ENCODE results near the gene MSH3. TPM values are rescaled to one million over a fixed set of nuclear protein-coding genes. Genes with fewer than 3 reads are reported as not detected.
A peak's percentile ranks its signal among the peaks of the same experiment; 100 is the strongest.

The MSH3 gene
- total and polyA plus RNA-seq, 8 donors = 2.1 to 11.5 (median 8.8) TPM

GRCh38 chr5:80755626-80756025, 101.2 kb downstream of the MSH3 start:
- H3K4me1 ChIP-seq = no peaks in the 10 kb centered on the region
- no peaks in the 10 kb centered on the region for H3K9me3 ChIP-seq
- no peak for DNase-seq
- no peak for TF ChIP-seq CTCF (IDR thresholded peaks at IDR 0.05)
- no peak for FAIRE-seq
- H3K36me3 ChIP-seq = no peaks in the 10 kb centered on the region
- H3K27me3 ChIP-seq = no peaks in the 10 kb centered on the region
- H3K27ac ChIP-seq = no peak overlapping the region
- peak in 1 of 4 donors; percentile 30 for ATAC-seq
- no peak overlapping the region for H3K4me3 ChIP-seq
- intact Hi-C loops (cut with DNase I) = no loop called here
- 83 to 95% methylated on average over 3 of the region's 3 CpGs for WGBS, 2 donors

GRCh38 chr5:80756292-80756691, 101.8 kb downstream of the MSH3 start:
- DNase-seq (no peak), FAIRE-seq (no peak), ATAC-seq (no peak)
- no peak for TF ChIP-seq CTCF (IDR thresholded peaks at IDR 0.05)
- Histone ChIP-seq H3K4me3 (no peak overlapping the region), H3K36me3 (no peaks in the 10 kb centered on the region), H3K9me3 (no peaks in the 10 kb centered on the region), H3K27me3 (no peaks in the 10 kb centered on the region), H3K27ac (no peak overlapping the region), H3K4me1 (no peaks in the 10 kb centered on the region)
- WGBS, 2 donors = 88 to 89% methylated on average over 1 of the region's 1 CpG
- intact Hi-C loops (cut with DNase I) = no loop called here

GRCh38 chr5:80757290-80757689, 102.8 kb downstream of the MSH3 start:
- no peak for TF ChIP-seq CTCF (IDR thresholded peaks at IDR 0.05)
- DNase-seq = no peak
- H3K4me1 ChIP-seq = no peaks in the 10 kb centered on the region
- ATAC-seq = no peak
- WGBS, 2 donors = 83 to 96% methylated on average over 1 of the region's 1 CpG
- no peaks in the 10 kb centered on the region for H3K9me3 ChIP-seq
- FAIRE-seq = no peak
- H3K36me3 ChIP-seq = peaks cover 0 to 4% (median 0%) of the 10 kb centered on the region in 3 donors
- no peak overlapping the region for H3K27ac ChIP-seq
- H3K4me3 ChIP-seq = no peak overlapping the region
- H3K27me3 ChIP-seq = no peaks in the 10 kb centered on the region
- intact Hi-C loops (cut with DNase I) = no loop called here

GRCh38 chr5:80759866-80760577, 105.6 kb downstream of the MSH3 start:
- ATAC-seq = no peak
- no peak for TF ChIP-seq CTCF (IDR thresholded peaks at IDR 0.05)
- H3K9me3 ChIP-seq = no peaks in the 10 kb centered on the region
- intact Hi-C loops (cut with DNase I) = no loop called here
- no peaks in the 10 kb centered on the region for H3K4me1 ChIP-seq
- WGBS, 2 donors = 95 to 96% methylated on average over 5 of the region's 5 CpGs
- no peak overlapping the region for H3K27ac ChIP-seq
- H3K36me3 ChIP-seq = peaks cover 0 to 4% (median 0%) of the 10 kb centered on the region in 3 donors
- FAIRE-seq = no peak
- H3K4me3 ChIP-seq = no peak overlapping the region
- DNase-seq = no peak
- H3K27me3 ChIP-seq = no peaks in the 10 kb centered on the region

- ATAC-seq = no peak
- intact Hi-C loops (cut with DNase I) = no loop called here
These were observed 106.2 kb downstream of the MSH3 start for GRCh38 chr5:80760680-80761079.

More at GRCh38 chr5:80760680-80761079, 106.2 kb downstream of the MSH3 start:
- no peaks in the 10 kb centered on the region for H3K4me1 ChIP-seq
- DNase-seq (no peak), FAIRE-seq (no peak)
- no peak for TF ChIP-seq CTCF (IDR thresholded peaks at IDR 0.05)
- H3K27me3 ChIP-seq = no peaks in the 10 kb centered on the region
- H3K36me3 ChIP-seq = peaks cover 0 to 4% (median 0%) of the 10 kb centered on the region in 3 donors
- no peak overlapping the region for H3K4me3 ChIP-seq
- H3K27ac ChIP-seq = no peak overlapping the region
- WGBS, 2 donors = 96 to 99% methylated on average over 1 of the region's 1 CpG
- H3K9me3 ChIP-seq = no peaks in the 10 kb centered on the region
